ENCODE measurements around the gene ARSG. TPM values are rescaled to one million over a fixed set of nuclear protein-coding genes. Genes with fewer than 3 reads are reported as not detected.
A peak's percentile ranks its signal among the peaks of the same experiment; 100 is the strongest.
"Not testable (repeated sequence)": the region's sequence is repeated elsewhere in the genome, so short reads cannot be mapped to it uniquely, and the experiment has no call there.

The ARSG gene
- total and polyA plus RNA-seq, 2 of the 8 experiments (the other 6 are each of a cell fraction or from before 2014, with no cell fraction given): 3.3 to 4.0 TPM

GRCh38 chr17:68331932-68332331 lies 40.6 kb downstream of the ARSG start:
- WGBS, 2 experiments (ENCODE audit: extremely low coverage in 1 of 2, insufficient coverage in 1 of 2, insufficient read length in 1 of 2, insufficient replicate concordance in 2 of 2, low coverage in 1 of 2, low lambda C conversion rate in 2 of 2, missing lambda C conversion rate in 1 of 2): 87% methylated on average over 12 of the region's 12 CpGs; no CpG with 5 or more reads in 1 of the 2 experiments
- H2BK120ac ChIP-seq (replicated peaks; ENCODE audit: low read depth, low read length); H3K23me2 ChIP-seq (ENCODE audit: low read depth, low read length); H3K56ac ChIP-seq (replicated peaks; ENCODE audit: insufficient read length, low read depth, low read length); FAIRE-seq; H2BK20ac ChIP-seq (ENCODE audit: low read length); H3K79me2 ChIP-seq (ENCODE audit: control insufficient read depth in 1 of 2, insufficient read depth in 2 of 2, low read length in 2 of 2); H2AK5ac ChIP-seq (ENCODE audit: low read depth, low read length); H3K79me1 ChIP-seq (ENCODE audit: low read depth, low read length); H3K36me3 ChIP-seq (ENCODE audit: control insufficient read depth in 2 of 4, insufficient read depth in 4 of 4, low read length in 3 of 4); POLR2A ChIA-PET (ENCODE audit: partially characterized antibody); H2BK5ac ChIP-seq (ENCODE audit: low read depth, low read length); H3K27ac ChIP-seq (ENCODE audit: low read depth, low read length); H4K20me1 ChIP-seq (replicated peaks in 1 of 2; ENCODE audit: control insufficient read depth in 1 of 2, insufficient read depth in 2 of 2, low read length in 2 of 2); DNase-seq (ENCODE audit: low read depth in 1 of 2, low spot score in 2 of 2); H3K4me3 ChIP-seq (ENCODE audit: extremely low read depth in 1 of 4, insufficient read depth in 2 of 4, low read depth in 3 of 4, low read length in 4 of 4); H3K4ac ChIP-seq (replicated peaks; ENCODE audit: insufficient read length, low read depth, low read length); H3K4me1 ChIP-seq (replicated peaks in 1 of 4; ENCODE audit: control insufficient read depth in 3 of 4, insufficient read depth in 4 of 4, low read length in 3 of 4); H2BK15ac ChIP-seq (ENCODE audit: low read length); H2AFZ ChIP-seq (ENCODE audit: low read length); H4K5ac ChIP-seq (ENCODE audit: insufficient read length, low read depth, low read length); H2BK12ac ChIP-seq (ENCODE audit: low read depth, low read length); H4K91ac ChIP-seq (replicated peaks; ENCODE audit: insufficient read length, low read length); H3K14ac ChIP-seq (ENCODE audit: insufficient read length); H3K23ac ChIP-seq (ENCODE audit: insufficient read length); H3K9ac ChIP-seq (replicated peaks in 1 of 4; ENCODE audit: extremely low read depth in 1 of 4, low read depth in 3 of 4, low read length in 3 of 4); H3K9me3 ChIP-seq (ENCODE audit: insufficient read depth in 2 of 2, low read depth in 1 of 2, low read length in 1 of 2); H3K4me2 ChIP-seq (ENCODE audit: insufficient read depth in 1 of 2, low read depth in 2 of 2, low read length in 2 of 2); H3K18ac ChIP-seq (ENCODE audit: extremely low read depth, low read length); H4K8ac ChIP-seq (ENCODE audit: extremely low read depth, insufficient read depth, low read length); H3K27me3 ChIP-seq (replicated peaks in 1 of 4; ENCODE audit: control insufficient read depth in 3 of 4, extremely low read depth in 1 of 4, insufficient read depth in 3 of 4, low read length in 3 of 4): not testable (repeated sequence)
- TF ChIP-seq EP300 (IDR thresholded peaks at IDR 0.05; ENCODE audit: borderline replicate concordance in 1 of 2, low read depth in 2 of 2, low read length in 2 of 2): peak in 1 of 2 experiments; percentile 82; a peak in 1 of 3 replicates
- CTCF ChIA-PET (ENCODE audit: partially characterized antibody): interaction anchor here (1.0 to 1.6 kb wide), 2 partner anchors 14 to 67 kb away, joined by 3 to 4 read pairs; no protein-coding TSS in a partner anchor

All from H1 (cell line).